Measurements from ENCODE around the gene KCNQ1. TPM values are rescaled to one million over a fixed set of nuclear protein-coding genes. Genes with fewer than 3 reads are reported as not detected.

Gene KCNQ1
- total and polyA plus RNA-seq, 2 donors (not counting 3 experiments of a cell fraction or from before 2014, with no cell fraction given): 0.07 to 0.09 TPM

- Histone ChIP-seq H3K4me2 (ENCODE audit: insufficient read depth, low read length) (no peak overlapping the region), H3K27me3 (ENCODE audit: control insufficient read depth in 2 of 2, insufficient read depth in 2 of 2, low read length in 2 of 2) (peaks cover 0 to 3% of the 10 kb centered on the region in 2 experiments), H3K9me1 (replicated peaks; ENCODE audit: control insufficient read depth, extremely low read depth, insufficient read depth, low read length) (no peaks in the 10 kb centered on the region), H4K20me1 (replicated peaks; ENCODE audit: control insufficient read depth, extremely low read depth, insufficient read depth, low read length) (no peaks in the 10 kb centered on the region), H3K9me3 (replicated peaks; ENCODE audit: control insufficient read depth, insufficient read depth, low read length) (no peaks in the 10 kb centered on the region), H3K9ac (replicated peaks; ENCODE audit: extremely low read depth, insufficient read depth, low read length) (no peak overlapping the region), H3K4me1 (ENCODE audit: control insufficient read depth, extremely low read depth, insufficient read depth, low read length) (no peaks in the 10 kb centered on the region), H3K4me3 (replicated peaks in 1 of 3; ENCODE audit: insufficient read depth in 1 of 3, low read depth in 1 of 3, low read length in 3 of 3) (no peak overlapping the region), H2AFZ (ENCODE audit: low read depth, low read length) (no peak overlapping the region), H3K79me2 (ENCODE audit: control insufficient read depth, insufficient read depth, low read length) (no peaks in the 10 kb centered on the region), H3K36me3 (ENCODE audit: control insufficient read depth in 2 of 2, extremely low read depth in 1 of 2, insufficient read depth in 2 of 2, low read length in 2 of 2) (no peaks in the 10 kb centered on the region), H3K27ac (ENCODE audit: insufficient read depth, low read depth, low read length) (no peak overlapping the region)
- CTCF ChIA-PET: no interaction called here
- intact Hi-C loops (cut with micrococcal nuclease): no loop called here
- TF ChIP-seq EZH2 (IDR thresholded peaks at IDR 0.05; ENCODE audit: borderline replicate concordance, low read depth, low read length, severe bottlenecking): no peak
- TF ChIP-seq POLR2AphosphoS5 (IDR thresholded peaks at IDR 0.05; ENCODE audit: insufficient read depth, low read depth, low read length): no peak
- no peak for TF ChIP-seq GATA2 (IDR thresholded peaks at IDR 0.05; ENCODE audit: insufficient read depth, insufficient read length, low read depth, low read length)
- TF ChIP-seq, protein P1, sequence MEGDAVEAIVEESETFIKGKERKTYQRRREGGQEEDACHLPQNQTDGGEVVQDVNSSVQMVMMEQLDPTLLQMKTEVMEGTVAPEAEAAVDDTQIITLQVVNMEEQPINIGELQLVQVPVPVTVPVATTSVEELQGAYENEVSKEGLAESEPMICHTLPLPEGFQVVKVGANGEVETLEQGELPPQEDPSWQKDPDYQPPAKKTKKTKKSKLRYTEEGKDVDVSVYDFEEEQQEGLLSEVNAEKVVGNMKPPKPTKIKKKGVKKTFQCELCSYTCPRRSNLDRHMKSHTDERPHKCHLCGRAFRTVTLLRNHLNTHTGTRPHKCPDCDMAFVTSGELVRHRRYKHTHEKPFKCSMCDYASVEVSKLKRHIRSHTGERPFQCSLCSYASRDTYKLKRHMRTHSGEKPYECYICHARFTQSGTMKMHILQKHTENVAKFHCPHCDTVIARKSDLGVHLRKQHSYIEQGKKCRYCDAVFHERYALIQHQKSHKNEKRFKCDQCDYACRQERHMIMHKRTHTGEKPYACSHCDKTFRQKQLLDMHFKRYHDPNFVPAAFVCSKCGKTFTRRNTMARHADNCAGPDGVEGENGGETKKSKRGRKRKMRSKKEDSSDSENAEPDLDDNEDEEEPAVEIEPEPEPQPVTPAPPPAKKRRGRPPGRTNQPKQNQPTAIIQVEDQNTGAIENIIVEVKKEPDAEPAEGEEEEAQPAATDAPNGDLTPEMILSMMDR (IDR thresholded peaks at IDR 0.05; ENCODE audit: extremely low read depth in 1 of 2, insufficient read depth in 1 of 2, low read depth in 1 of 2, low read length in 2 of 2): no peak
- no peak for TF ChIP-seq FOS (IDR thresholded peaks at IDR 0.05; ENCODE audit: borderline replicate concordance, insufficient read depth, low read length)
- TF ChIP-seq MYC (IDR thresholded peaks at IDR 0.05; ENCODE audit: low read depth, low read length): no peak
- TF ChIP-seq POLR2A (IDR thresholded peaks at IDR 0.05; ENCODE audit: low read depth, low read length): no peak
- no peak for TF ChIP-seq MAX (IDR thresholded peaks at IDR 0.05; ENCODE audit: insufficient read depth, insufficient read length)
- no peak for TF ChIP-seq JUN (IDR thresholded peaks at IDR 0.05; ENCODE audit: borderline replicate concordance, insufficient read depth, insufficient read length, low read depth)
- DNase-seq (ENCODE audit: low read depth, low spot score) (no peak), FAIRE-seq (no peak)
- POLR2A ChIA-PET: no interaction called here
- dilution Hi-C loops (cut with MboI; ENCODE audit: extremely low pct_ligation_motif_present, low sequenced_read_pairs): no loop called here
- no TSS peak for BruUV-seq (replicated peaks)
Observed at GRCh38 chr11:2722955-2723354, 278.1 kb downstream of the KCNQ1 start.
